Measurements from ENCODE around the gene TENM4.

The TENM4 gene

GRCh38 chr11:78795621-78796261 is 645.1 kb downstream of the TENM4 start:
- no peak for DNase-seq

DNA sequence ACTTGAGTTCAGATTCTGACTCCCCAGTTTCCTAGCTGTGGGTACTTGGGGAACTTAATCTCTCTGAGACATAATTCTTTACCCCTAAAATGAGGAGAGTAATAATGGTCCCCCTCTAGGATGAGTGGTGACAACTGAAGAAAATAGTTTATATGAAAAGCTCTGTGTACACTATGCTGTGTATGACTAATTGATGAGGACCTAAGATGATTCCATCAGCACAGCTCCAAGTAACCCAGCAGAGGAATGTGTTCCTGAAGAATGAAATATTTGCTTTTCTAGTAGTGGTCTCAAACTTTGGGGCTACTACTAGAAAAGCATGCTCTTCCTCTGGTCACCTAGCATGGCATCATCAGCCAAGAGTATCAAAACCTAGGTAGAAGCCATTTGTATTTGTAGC is 648.9 kb downstream of the TENM4 start:
- DNase-seq = no peak

DNA sequence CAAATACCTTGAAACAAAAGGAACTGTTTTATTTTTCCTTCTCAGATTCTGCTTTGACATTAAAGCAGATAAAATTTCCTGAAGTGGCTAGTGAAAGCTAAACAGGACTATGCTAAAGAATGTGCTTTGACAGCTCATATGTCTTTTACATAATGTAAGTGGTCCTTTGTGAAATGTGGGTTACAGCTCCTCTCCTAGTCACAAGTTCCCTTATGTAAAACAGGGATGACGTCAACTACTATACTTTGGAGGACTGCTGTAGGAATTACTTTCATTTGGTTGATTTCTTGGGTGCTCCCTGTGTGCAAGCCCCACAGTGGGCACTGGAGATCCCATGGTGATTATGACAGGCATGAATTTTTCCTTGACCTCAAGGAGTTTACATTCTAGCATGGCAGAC is 649.6 kb downstream of the TENM4 start:
- DNase-seq = no peak

GRCh38 chr11:78790784-78791183 is 650.0 kb downstream of the TENM4 start:
- no peak for DNase-seq

GRCh38 chr11:78789375-78789774 is 651.5 kb downstream of the TENM4 start:
- no peak for DNase-seq

GRCh38 chr11:78788533-78788932 is 652.3 kb downstream of the TENM4 start:
- DNase-seq = no peak

DNA sequence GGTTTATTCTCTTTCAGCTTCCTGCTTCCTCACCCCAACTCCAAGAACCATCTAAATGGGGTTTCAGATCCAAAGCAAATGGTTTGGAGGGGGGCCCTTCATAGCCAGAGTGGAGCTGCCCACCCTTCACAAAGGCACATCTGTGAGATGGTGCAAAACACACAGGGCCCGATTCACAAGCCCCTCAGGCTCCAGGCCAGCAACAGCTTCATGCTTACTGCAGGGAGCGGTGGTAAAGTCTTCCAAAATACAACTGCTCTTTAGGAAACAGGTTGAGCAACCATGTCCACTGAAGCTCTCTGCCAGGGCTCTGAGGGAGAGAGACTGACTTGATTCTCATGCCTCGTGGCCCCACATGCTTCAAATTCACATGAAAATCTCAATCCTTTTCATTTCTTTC is 653.1 kb downstream of the TENM4 start:
- DNase-seq = no peak

DNA sequence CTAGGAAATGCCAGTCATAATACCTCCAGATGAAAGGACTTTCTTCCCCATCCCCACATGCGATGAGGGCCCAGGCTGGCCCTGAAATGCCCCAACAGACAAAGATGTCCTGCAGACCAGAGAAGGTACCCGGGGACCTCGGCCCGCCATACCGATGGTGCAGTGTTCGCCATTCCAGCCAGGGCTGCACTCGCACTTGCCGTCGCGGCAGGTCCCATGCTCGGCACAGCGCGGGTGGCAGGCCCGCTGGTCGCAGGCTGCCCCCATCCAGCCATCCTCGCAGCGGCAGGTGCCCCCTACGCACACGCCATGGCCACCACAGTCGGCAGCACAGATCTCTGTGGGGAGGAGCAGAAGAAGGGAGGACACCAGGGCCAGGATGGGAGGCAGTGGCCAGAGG is 654.1 kb downstream of the TENM4 start:
- DNase-seq = no peak

DNA sequence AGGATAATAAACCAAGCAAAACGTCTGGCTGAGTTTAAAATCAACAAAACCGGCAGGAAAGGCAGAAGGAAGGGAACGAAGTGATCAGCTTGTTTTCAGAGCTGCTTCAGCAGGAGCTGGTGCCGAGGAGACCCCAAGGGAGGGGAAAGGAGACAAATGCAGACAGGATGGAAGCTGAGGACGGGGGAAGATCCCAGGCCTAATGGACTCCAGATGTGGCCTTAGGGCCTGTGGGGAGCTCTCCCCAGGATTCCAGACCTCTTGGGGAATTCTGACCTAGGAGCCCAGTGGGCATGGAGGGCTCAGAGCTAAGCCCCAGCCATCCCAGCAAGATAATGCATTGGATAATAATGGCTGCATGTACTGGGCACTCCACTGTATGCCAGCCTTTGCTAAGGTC is 654.7 kb downstream of the TENM4 start:
- DNase-seq = no peak

DNA sequence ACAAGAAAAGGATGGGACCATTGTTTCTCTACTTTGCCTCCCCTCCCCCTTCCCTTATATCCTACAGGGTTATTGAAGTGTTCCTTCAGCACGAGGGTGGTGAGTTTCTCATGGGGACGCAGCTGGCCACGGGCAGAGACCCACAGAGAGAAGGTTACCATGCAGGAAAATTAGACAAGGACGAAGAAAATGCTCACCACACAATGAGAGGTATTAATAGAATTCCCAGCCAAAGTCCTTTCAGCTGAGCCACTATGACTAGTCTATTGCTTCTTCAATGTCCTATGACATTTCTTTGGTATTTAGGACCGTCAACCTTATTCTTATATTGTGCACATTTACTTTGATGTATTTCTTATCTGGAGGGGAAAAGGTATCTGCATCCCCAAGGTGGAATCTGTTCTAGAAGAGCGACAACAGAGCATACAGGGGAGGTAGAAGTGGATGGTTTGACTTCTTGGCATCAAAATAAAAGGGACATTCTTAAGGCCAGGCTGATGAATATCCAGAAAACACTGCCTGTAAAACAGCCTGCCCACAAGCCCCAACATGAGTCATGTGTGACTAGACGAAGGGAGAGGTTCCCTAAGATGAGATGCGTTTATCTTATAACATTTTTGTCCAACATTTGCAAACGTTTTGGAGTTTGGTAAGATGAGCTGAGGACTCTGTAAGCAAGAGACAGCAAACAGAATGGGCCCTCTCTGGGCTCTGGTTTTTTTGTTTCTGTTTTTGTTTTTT is 656.3 kb downstream of the TENM4 start:
- no peak for DNase-seq

DNA sequence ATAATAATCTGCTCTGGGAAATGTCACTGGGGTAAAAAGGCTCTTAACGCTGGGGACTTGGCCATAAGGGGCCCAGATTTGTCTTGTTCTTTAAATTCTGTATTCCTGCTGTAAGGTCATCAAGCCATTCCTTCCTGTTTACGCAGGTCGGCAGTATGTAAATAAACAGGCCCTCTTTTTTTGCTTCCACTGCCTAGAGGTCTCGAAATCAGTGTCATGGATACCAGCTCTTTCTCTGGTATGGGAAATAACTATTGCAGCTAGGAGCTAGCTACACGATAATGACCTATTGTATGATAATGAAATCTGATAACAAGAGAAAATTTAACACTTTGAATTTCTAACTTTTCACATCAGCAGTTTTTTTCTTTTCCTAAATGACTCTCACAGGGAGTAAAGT is 657.0 kb downstream of the TENM4 start:
- no peak for DNase-seq

DNA sequence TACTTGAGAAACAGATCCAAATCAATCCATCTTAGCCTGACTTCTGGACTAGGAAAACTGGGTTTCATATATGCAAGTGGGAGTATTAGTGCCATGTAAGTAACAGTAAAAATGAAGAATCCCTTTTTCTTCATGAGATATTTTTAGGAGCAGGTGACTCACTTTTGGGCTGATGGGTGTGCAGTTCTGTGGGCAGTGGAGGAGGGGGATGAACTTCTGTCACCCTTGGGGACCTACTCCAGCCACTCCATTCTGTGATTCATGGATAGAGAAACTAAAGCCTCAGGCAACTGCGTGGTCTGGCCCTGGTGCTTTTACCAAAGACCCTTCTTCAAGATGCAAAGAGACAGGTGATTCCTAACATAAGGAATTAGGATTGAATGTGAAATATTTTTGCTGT is 657.5 kb downstream of the TENM4 start:
- no peak for DNase-seq

GRCh38 chr11:78782725-78783124 is 658.1 kb downstream of the TENM4 start:
- no peak for DNase-seq

DNA sequence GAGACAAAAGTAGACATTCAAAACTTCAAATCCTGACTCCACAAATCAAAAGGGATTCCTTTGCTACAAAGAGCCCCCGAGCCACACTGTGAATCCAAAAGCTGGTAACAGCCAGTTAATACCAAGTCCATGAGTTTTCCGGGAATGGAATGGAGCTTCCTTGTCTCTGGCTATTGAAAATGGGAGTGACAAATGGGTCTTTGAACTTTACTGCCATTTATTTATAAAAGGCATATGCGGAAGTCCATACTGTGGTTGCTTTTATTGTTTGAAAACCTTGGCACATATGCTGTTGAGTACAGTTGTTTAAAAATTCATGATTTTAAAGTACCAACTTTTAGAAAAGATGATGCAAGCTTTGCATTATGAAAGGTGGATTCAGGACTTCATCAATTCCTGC is 659.9 kb downstream of the TENM4 start:
- no peak for DNase-seq

- peak; percentile 27 for DNase-seq
Measured at GRCh38 chr11:78773492-78773891, 667.3 kb downstream of the TENM4 start.

DNA sequence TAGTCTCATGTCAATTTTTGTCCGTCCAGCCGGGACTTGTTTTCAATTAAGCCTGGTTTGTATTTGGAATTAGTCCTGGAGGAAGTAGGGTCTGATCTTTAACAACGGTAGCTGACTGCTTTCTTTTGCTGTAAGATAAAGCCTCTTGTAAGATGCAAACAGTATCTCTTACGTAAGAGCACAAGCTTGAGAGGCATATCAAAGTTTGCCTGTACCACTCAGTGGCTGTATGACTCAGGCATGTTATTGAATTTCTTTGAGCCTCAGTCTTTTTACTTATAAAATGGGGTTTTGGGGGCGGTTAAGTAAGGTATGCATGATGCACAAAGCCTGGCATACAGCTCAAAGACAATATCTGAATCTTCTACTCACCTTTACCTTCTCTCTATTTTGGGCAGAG is 667.8 kb downstream of the TENM4 start:
- DNase-seq = no peak

GRCh38 chr11:78772186-78772585 is 668.6 kb downstream of the TENM4 start:
- no peak for DNase-seq

- no peak for DNase-seq
Measured at GRCh38 chr11:78770931-78771330, 669.9 kb downstream of the TENM4 start.

GRCh38 chr11:78768971-78769370 is 671.9 kb downstream of the TENM4 start:
- no peak for DNase-seq

GRCh38 chr11:78768345-78768744 is 672.5 kb downstream of the TENM4 start:
- DNase-seq = no peak

DNA sequence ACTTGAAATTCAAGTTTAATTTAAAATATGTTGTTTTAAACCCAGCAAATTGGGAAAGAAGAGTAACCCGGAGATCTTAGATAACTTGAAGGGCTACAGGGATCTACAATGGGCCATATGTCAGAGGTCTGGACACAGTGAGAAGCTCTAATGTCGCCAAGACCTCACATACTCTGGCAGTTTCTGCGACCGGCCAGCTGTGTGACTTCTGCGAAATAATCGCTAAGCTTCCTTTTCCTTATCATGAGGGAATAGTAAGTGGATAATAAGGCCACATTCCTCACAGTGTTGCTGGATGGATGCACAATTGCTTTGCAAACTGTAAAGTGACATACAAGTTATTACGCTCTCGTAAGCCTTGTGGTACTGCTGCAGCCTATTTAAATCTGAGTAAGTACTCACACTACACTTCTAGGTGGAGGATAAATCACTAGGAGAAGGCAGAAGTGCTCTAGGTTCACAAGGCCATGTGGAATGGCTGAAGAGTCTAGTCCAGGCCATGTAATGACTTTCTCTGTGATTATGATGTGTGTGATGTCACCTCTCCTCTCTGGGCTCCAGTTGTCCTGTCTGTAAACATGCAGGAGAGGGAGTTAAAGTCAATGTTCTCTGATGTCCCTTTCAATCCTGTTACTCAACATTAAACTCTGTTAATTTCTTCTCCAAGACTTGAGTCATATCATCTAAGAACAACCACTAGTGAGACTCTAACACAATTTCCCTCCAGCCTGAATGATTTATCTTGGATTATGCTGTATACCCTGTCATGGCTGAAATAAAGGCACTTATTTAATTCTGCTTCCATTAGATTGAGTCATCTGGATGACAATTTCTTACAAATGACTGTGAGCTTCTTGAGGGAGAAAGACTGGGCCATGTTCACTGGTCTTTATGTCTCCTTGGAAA is 673.5 kb downstream of the TENM4 start:
- no peak for DNase-seq

- no peak for DNase-seq
Measured at GRCh38 chr11:78764946-78765345, 675.9 kb downstream of the TENM4 start.

- DNase-seq = no peak
Measured at GRCh38 chr11:78763664-78764063, 677.2 kb downstream of the TENM4 start.

DNA sequence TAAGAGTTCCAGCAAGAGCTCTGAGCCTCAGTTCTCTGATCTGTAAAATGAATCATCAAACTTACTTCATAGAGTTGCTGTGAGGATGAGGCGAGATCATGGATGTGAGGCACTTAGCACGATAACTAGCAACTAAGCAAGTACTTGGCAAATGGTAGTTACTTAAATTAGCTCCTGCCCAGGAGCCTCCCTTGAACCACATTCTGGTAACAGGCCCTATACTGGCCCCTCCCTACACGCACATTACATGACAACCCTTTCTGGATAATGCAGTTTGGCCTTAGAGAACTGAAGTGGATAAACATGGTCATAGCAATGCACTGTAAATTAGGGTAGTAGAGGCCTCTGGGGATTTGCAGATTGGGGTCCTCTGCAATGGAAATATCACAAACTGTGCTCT is 678.7 kb downstream of the TENM4 start:
- no peak for DNase-seq

Data from NCI-H1694 treated with DMSO at 0.1 percent for 48 hours (cell line).